HepG2 (cell line): ENCODE data around the gene ARHGEF16. TPM values are rescaled to one million over a fixed set of nuclear protein-coding genes. Genes with fewer than 3 reads are reported as not detected.

Source experiments
- ATAC-seq: fragments of 200-7000 bp; cut with Tn5 transposase; 3 replicates; pipeline ENCODE4 v1.9.1; 2020; ENCODE audit warnings: mild to moderate bottlenecking, moderate library complexity
- BruUV-seq: library from RNA; stranded (reverse); fragments of 400-500 nt; replicated peaks from 2 replicates; lab custom pipeline; 2021; lab: Mats Ljungman, UMichigan
- CTCF ChIA-PET: fragments of 300-600 bp; formaldehyde crosslinking; extraction: SDS; loops from one replicate; lab custom pipeline; 2021; ENCODE audit warnings: low total read pairs, inconsistent platforms, low intra/inter-chr PET ratio; lab: Yijun Ruan, JAX
- POLR2A ChIA-PET: fragments of 350-600 bp; sonication (Branson Sonifier 250); formaldehyde crosslinking; loops from one replicate; lab custom pipeline; 2020; ENCODE audit warnings: antibody characterized with exemption, inconsistent platforms; lab: Yijun Ruan, JAX
- DNase-seq: peaks from one replicate; pipeline ENCODE4 v3.0.0-alpha.2; 2015; ENCODE audit warnings: low spot score
- FAIRE-seq: peaks from 3 replicates; lab custom pipeline; 2011; peaks lifted over from hg19 to GRCh38; lab: Jason Lieb, UNC
- H2AFZ ChIP-seq: one replicate; pipeline ENCODE4 v1.6.1; 2011; ENCODE audit warnings: low read length, inconsistent platforms
- H3K27ac ChIP-seq: fragments of 300-600 bp; 3 replicates; pipeline ENCODE4 v1.8.0; 2011; ENCODE audit warnings: mixed run types, mild to moderate bottlenecking, mixed read lengths, low read length, inconsistent platforms; ENCODE audit not compliant: insufficient read depth; ENCODE audit errors: extremely low read length
- H3K27me3 ChIP-seq, 2 experiments: fragments of 200-600 bp in 1 of 2; 2 replicates in 1 of 2; 3 replicates in 1 of 2; pipeline versions ENCODE4 v1.6.0 to v1.8.0; 2011; ENCODE audit warnings: low read length in 2 of 2, mild to moderate bottlenecking in 2 of 2, moderate library complexity in 2 of 2, inconsistent platforms in 1 of 2; ENCODE audit not compliant: insufficient read depth in 2 of 2, control insufficient read depth in 1 of 2
- H3K36me3 ChIP-seq, 2 experiments: fragments of 200-600 bp in 1 of 2; replicated peaks in 1 of 2; 2 replicates in 1 of 2; 3 replicates in 1 of 2; pipeline versions ENCODE4 v1.5.1 to v1.8.0; 2011; ENCODE audit warnings: low read length in 2 of 2, inconsistent platforms in 1 of 2; ENCODE audit not compliant: insufficient read depth in 2 of 2, control insufficient read depth in 1 of 2
- H3K4me1 ChIP-seq: 2 replicates; pipeline ENCODE4 v1.5.1; 2012; ENCODE audit warnings: low read length, inconsistent platforms; ENCODE audit not compliant: insufficient read depth
- H3K4me2 ChIP-seq: 2 replicates; pipeline ENCODE4 v1.6.0; 2011; ENCODE audit warnings: low read depth, low read length, inconsistent platforms
- H3K4me3 ChIP-seq, 3 experiments: fragments of 200-600 bp in 1 of 3; sonication (generic), shearing (Covaris generic) in 1 of 3; replicated peaks in 1 of 3; 2 replicates each; pipeline ENCODE4 v1.5.1; 2011 to 2016; ENCODE audit warnings: low read length in 3 of 3, inconsistent platforms in 2 of 3, low read depth in 2 of 3, mild to moderate bottlenecking in 2 of 3, control low read depth in 1 of 3, mixed read lengths in 1 of 3; ENCODE audit not compliant: insufficient read depth in 1 of 3
- H3K79me2 ChIP-seq: one replicate; pipeline ENCODE4 v1.6.1; 2011; ENCODE audit warnings: low read length, inconsistent platforms; ENCODE audit not compliant: insufficient read depth
- H3K9ac ChIP-seq: 2 replicates; pipeline ENCODE4 v1.6.0; 2011; ENCODE audit warnings: mild to moderate bottlenecking, low read depth, low read length, inconsistent platforms; ENCODE audit not compliant: insufficient read depth
- H3K9me3 ChIP-seq: 2 replicates; pipeline ENCODE4 v1.5.1; 2012; ENCODE audit warnings: mild to moderate bottlenecking, low read length
- H4K20me1 ChIP-seq: 2 replicates; pipeline ENCODE4 v1.6.0; 2011; ENCODE audit warnings: inconsistent platforms, mild to moderate bottlenecking, low read length, moderate library complexity; ENCODE audit not compliant: insufficient read depth
- CREM ChIP-seq, 2 experiments: sonication (generic) in 1 of 2; formaldehyde crosslinking in 1 of 2; IDR thresholded peaks; 2 replicates each; pipeline versions ENCODE4 v1.4.0 to v1.6.1; 2016 to 2020; ENCODE audit warnings: antibody characterized with exemption in 1 of 2, mild to moderate bottlenecking in 1 of 2, missing genetic modification reagents in 1 of 2
- FOXA3 ChIP-seq: IDR thresholded peaks from 2 replicates; pipeline ENCODE4 v1.6.1; 2016; ENCODE audit warnings: missing genetic modification reagents, missing compliant biosample characterization
- GATAD2A ChIP-seq: IDR thresholded peaks from 2 replicates; pipeline ENCODE4 v1.6.1; 2016
- TP53 ChIP-seq: sonication (generic); formaldehyde crosslinking; conservative IDR thresholded peaks from 2 replicates; pipeline ENCODE4 v1.4.0; 2020; ENCODE audit warnings: missing genetic modification reagents
- ZNF33A ChIP-seq: sonication (generic); formaldehyde crosslinking; IDR thresholded peaks from 2 replicates; pipeline ENCODE4 v1.5.1; 2020; ENCODE audit warnings: missing genetic modification reagents, mild to moderate bottlenecking, moderate library complexity, borderline replicate concordance
- ZNF652 ChIP-seq: IDR thresholded peaks from 2 replicates; pipeline ENCODE4 v1.6.1; 2016; ENCODE audit warnings: low read depth, borderline replicate concordance
- ZNF704 ChIP-seq: sonication (generic); formaldehyde crosslinking; IDR thresholded peaks from 2 replicates; pipeline ENCODE4 v1.8.1; 2023; ENCODE audit warnings: mild to moderate bottlenecking, inconsistent platforms, moderate library complexity, missing genetic modification reagents, borderline replicate concordance
- ZNF780A ChIP-seq: sonication (generic); formaldehyde crosslinking; IDR thresholded peaks from 2 replicates; pipeline ENCODE4 v1.8.0; 2022; ENCODE audit warnings: mild to moderate bottlenecking, missing genetic modification reagents, moderate library complexity
- WGBS: methylation state at CpG from one replicate; pipeline ENCODE4 v1.1.6; 2017; ENCODE audit warnings: low lambda C conversion rate; 5-methylcytosine and 5-hydroxymethylcytosine counted together
- in situ Hi-C: cut with HindIII; loops from 2 replicates; pipeline ENCODE4 v1.10.0; 2017; ENCODE audit warnings: low pct_unique_long_range_greater_than_20kb; ENCODE audit not compliant: extremely low pct_ligation_motif_present
- intact Hi-C: fragments of 100-400 bp; cut with micrococcal nuclease; formaldehyde crosslinking; loops from one replicate; pipeline ENCODE4 v1.10.0; 2022; ENCODE audit not compliant: unreplicated experiment
- polyA plus RNA-seq, 8 experiments: library from polyadenylated mRNA; depleted of rRNA in 3 of 8; stranded (reverse) in 7 of 8; unstranded in 1 of 8; fragments of >200 nt; fragmentation: Illumina TruSeq in 4 of 8; extraction: Trizol in 4 of 8; gene quantifications; 2 replicates each; pipeline versions ENCODE4 v1.2.1 to v1.2.3, GENCODE V29; 2011 to 2016; ENCODE audit warnings: low read depth in 4 of 8, missing spikeins in 1 of 8, mixed read lengths in 1 of 8; ENCODE audit not compliant: insufficient read depth in 1 of 8
- total RNA-seq, 5 experiments: library from RNA; depleted of rRNA; stranded (reverse); fragments of >200 nt; fragmentation: Illumina TruSeq; extraction: Trizol; gene quantifications; 2 replicates each; pipeline ENCODE4 v1.2.3, GENCODE V29; 2016; ENCODE audit warnings: low read depth in 1 of 5
- TF ChIP-seq, protein P1 (sequence below): sonication (generic); formaldehyde crosslinking; IDR thresholded peaks from 2 replicates; pipeline ENCODE4 v1.4.0; 2020; ENCODE audit warnings: missing genetic modification reagents

The ARHGEF16 gene
- total and polyA plus RNA-seq, 2 of the 13 experiments (the other 11 are each of a cell fraction or from before 2014, with no cell fraction given), result 20.3 to 39.9 TPM

- TF ChIP-seq, protein P1, sequence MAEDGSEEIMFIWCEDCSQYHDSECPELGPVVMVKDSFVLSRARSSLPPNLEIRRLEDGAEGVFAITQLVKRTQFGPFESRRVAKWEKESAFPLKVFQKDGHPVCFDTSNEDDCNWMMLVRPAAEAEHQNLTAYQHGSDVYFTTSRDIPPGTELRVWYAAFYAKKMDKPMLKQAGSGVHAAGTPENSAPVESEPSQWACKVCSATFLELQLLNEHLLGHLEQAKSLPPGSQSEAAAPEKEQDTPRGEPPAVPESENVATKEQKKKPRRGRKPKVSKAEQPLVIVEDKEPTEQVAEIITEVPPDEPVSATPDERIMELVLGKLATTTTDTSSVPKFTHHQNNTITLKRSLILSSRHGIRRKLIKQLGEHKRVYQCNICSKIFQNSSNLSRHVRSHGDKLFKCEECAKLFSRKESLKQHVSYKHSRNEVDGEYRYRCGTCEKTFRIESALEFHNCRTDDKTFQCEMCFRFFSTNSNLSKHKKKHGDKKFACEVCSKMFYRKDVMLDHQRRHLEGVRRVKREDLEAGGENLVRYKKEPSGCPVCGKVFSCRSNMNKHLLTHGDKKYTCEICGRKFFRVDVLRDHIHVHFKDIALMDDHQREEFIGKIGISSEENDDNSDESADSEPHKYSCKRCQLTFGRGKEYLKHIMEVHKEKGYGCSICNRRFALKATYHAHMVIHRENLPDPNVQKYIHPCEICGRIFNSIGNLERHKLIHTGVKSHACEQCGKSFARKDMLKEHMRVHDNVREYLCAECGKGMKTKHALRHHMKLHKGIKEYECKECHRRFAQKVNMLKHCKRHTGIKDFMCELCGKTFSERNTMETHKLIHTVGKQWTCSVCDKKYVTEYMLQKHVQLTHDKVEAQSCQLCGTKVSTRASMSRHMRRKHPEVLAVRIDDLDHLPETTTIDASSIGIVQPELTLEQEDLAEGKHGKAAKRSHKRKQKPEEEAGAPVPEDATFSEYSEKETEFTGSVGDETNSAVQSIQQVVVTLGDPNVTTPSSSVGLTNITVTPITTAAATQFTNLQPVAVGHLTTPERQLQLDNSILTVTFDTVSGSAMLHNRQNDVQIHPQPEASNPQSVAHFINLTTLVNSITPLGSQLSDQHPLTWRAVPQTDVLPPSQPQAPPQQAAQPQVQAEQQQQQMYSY (CRISPR knock-in tag), result no peak
These were observed 12.1 kb upstream of the ARHGEF16 start (continued) for GRCh38 chr1:3442331-3442730.

- intact Hi-C loops, result no loop called here
- Histone ChIP-seq H2AFZ (no peak overlapping the region), H3K4me1 (peaks cover 65% of the 10 kb centered on the region), H3K79me2 (no peaks in the 10 kb centered on the region), H3K4me3 (no peak overlapping the region), H3K27ac (no peak overlapping the region), H3K36me3 (no peaks in the 10 kb centered on the region), H3K27me3 (peaks cover 0 to 5% of the 10 kb centered on the region in 2 experiments; a peak in 1 of 5 replicates), H4K20me1 (no peaks in the 10 kb centered on the region), H3K9me3 (no peaks in the 10 kb centered on the region), H3K4me2 (no peak overlapping the region), H3K9ac (no peak overlapping the region)
- ATAC-seq (no peak), FAIRE-seq (no peak), DNase-seq (no peak)
- ChIA-PET CTCF (no interaction called here), POLR2A (no interaction called here)
- in situ Hi-C loops, result loop anchor here (5.0 kb wide), 1 partner anchor 39 kb away; no protein-coding TSS in a partner anchor
- no TSS peak for BruUV-seq
- TF ChIP-seq GATAD2A, result no peak
- WGBS, result 94% methylated on average over 8 of the region's 12 CpGs
These were observed 11.6 kb upstream of the ARHGEF16 start for GRCh38 chr1:3442901-3443300.

- Histone ChIP-seq H3K27me3 (no peaks in the 10 kb centered on the region), H3K27ac (no peak overlapping the region), H3K4me1 (peaks cover 65% of the 10 kb centered on the region), H3K36me3 (no peaks in the 10 kb centered on the region), H3K9me3 (no peaks in the 10 kb centered on the region), H2AFZ (no peak overlapping the region), H3K4me3 (no peak overlapping the region), H3K79me2 (no peaks in the 10 kb centered on the region), H3K9ac (no peak overlapping the region), H4K20me1 (no peaks in the 10 kb centered on the region), H3K4me2 (peak overlapping the region; percentile 32)
- 36% methylated on average over 7 of the region's 7 CpGs for WGBS
- in situ Hi-C loops, result loop anchor here (5.0 kb wide), 1 partner anchor 38 kb away; no protein-coding TSS in a partner anchor
- CTCF ChIA-PET, result no interaction called here
- BruUV-seq, result no TSS peak
- POLR2A ChIA-PET, result interaction anchor here (1.2 kb wide), 1 partner anchor 9 kb away, joined by 5 read pairs; no protein-coding TSS in a partner anchor
- intact Hi-C loops, result no loop called here
- peak; percentile 31 for DNase-seq
- no peak for FAIRE-seq
- no peak for ATAC-seq
- TF ChIP-seq ZNF704 (CRISPR knock-in tag) (no peak), TP53 (CRISPR knock-in tag) (no peak), ZNF780A (CRISPR knock-in tag) (no peak), FOXA3 (CRISPR knock-in tag) (peak; percentile 86), CREM (IDR thresholded peaks at IDR 0.05) (no peak), CREM (CRISPR knock-in tag; IDR thresholded peaks at IDR 0.05) (no peak), ZNF33A (CRISPR knock-in tag) (no peak), ZNF652 (no peak)
These were observed 10.7 kb upstream of the ARHGEF16 start for GRCh38 chr1:3443807-3444206.
